IPS DF 6.9 (cell line): ENCODE data around the gene MPV17L.
"Not testable (repeated sequence)": the region's sequence is repeated elsewhere in the genome, so short reads cannot be mapped to it uniquely, and the experiment has no call there.

Source experiments
- DNase-seq: peaks from one replicate; pipeline ENCODE4 v3.0.0-alpha.2; 2013; ENCODE audit warnings: low read depth, low spot score
- H3K27ac ChIP-seq: one replicate; pipeline ENCODE4 v1.5.1; 2013; ENCODE audit warnings: low read length, control low read depth
- H3K27me3 ChIP-seq: 2 replicates; pipeline ENCODE4 v1.6.1; 2013; ENCODE audit warnings: mild to moderate bottlenecking, low read length; ENCODE audit not compliant: control insufficient read depth, insufficient read depth
- H3K36me3 ChIP-seq: 2 replicates; pipeline ENCODE4 v1.6.1; 2013; ENCODE audit warnings: low read length; ENCODE audit not compliant: control insufficient read depth, insufficient read depth
- H3K4me1 ChIP-seq: 2 replicates; pipeline ENCODE4 v1.6.1; 2013; ENCODE audit warnings: low read length; ENCODE audit not compliant: control insufficient read depth, insufficient read depth
- H3K4me3 ChIP-seq: 2 replicates; pipeline ENCODE4 v1.5.1; 2013; ENCODE audit warnings: mild to moderate bottlenecking, low read length
- H3K9me3 ChIP-seq: 2 replicates; pipeline ENCODE4 v1.6.1; 2013; ENCODE audit warnings: low read length, inconsistent platforms; ENCODE audit not compliant: control insufficient read depth, insufficient read depth
- WGBS: extraction: QIAGEN DNeasy Blood & Tissue Kit; methylation state at CpG from one replicate; pipeline ENCODE4 v1.1.7; 2013; ENCODE audit warnings: mixed read lengths, missing lambda C conversion rate; ENCODE audit not compliant: insufficient read length, insufficient coverage; 5-methylcytosine and 5-hydroxymethylcytosine counted together

Gene MPV17L

DNA sequence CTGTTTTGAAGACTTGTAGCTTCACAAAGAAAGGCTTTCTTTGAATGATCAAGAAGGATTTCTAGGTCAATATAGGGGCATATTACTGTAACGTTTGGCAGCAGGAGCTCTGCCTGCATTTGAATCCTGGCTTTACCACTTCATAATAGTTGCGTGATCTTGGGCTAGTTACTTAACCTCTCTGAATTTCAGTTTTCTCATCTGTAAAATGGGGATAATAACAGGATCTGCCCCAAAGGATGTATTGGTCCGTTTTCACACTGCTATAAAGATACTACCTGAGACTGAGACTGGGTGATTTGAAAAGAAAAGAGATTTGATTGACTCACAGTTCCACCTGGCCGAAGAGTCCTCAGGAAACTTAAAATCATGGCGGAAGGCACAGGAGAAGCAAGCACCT, 51.3 kb downstream of the MPV17L start:
- no peaks in the 10 kb centered on the region for H3K36me3 ChIP-seq
- H3K4me3 ChIP-seq: no peak overlapping the region
- WGBS: no CpG with 5 or more reads among the region's 5 CpGs
- no peaks in the 10 kb centered on the region for H3K27me3 ChIP-seq
- no peak overlapping the region for H3K27ac ChIP-seq
- no peak for DNase-seq
- H3K4me1 ChIP-seq: no peaks in the 10 kb centered on the region
- H3K9me3 ChIP-seq: no peaks in the 10 kb centered on the region

DNA sequence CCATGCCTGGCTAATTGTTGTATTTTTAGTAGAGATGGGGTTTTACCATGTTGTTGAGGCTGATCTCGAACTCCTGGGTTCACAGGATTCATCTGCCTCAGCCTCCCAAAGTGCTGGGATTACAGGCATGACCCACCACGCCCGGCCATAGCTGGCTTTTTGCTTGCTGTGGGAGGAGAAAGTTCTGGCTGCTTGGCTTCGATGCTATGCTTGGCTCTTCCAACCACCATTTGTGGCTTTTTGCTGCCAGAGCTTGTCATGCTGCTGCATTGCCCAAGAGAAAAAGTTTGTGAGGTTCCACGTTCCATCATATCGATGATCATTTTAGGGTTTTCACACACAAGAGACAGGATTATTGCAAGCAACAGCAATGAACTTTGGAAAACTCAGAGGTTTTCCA, 55.1 kb downstream of the MPV17L start:
- no CpG with 5 or more reads among the region's 6 CpGs for WGBS

DNA sequence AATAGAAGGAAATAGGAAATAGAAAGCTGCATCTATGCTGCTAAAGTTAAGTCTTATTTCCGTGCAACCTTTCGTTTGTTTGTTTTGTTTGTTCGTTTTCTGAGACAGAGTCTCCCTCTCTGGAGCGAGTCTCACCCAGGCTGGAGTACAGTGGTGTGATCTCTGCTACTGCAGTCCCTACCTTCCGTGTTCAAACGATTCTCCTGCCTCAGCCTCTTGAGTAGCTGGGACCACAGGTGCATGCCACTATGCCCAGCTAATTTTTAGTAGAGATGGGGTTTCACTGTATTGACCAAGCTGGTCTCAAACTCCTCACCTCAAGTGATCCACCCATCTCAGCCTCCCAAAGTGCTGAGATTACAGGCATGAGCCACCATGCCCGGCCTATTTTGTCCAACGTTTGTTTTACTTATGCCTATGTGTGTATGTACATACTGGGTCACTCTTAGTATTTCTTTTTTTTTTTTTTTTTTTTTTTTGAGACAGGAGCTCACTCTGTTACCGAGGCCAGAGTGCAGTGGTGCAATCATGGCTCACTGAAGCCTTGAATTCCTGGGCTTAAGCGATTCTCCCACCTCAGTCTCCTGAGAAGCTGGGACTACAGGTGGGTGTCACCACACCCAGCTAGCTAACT, 55.7 kb downstream of the MPV17L start:
- no peak overlapping the region for H3K4me3 ChIP-seq
- H3K36me3 ChIP-seq: no peaks in the 10 kb centered on the region
- no peaks in the 10 kb centered on the region for H3K27me3 ChIP-seq
- no CpG with 5 or more reads among the region's 10 CpGs for WGBS
- DNase-seq: no peak
- H3K9me3 ChIP-seq: no peaks in the 10 kb centered on the region
- H3K27ac ChIP-seq: no peak overlapping the region
- H3K4me1 ChIP-seq: no peaks in the 10 kb centered on the region

More for the DNA sequence above, 55.1 kb downstream of the MPV17L start:
- H3K36me3 ChIP-seq: no peaks in the 10 kb centered on the region
- H3K27ac ChIP-seq: no peak overlapping the region
- H3K4me3 ChIP-seq: no peak overlapping the region
- no peaks in the 10 kb centered on the region for H3K27me3 ChIP-seq
- no peak for DNase-seq
- no peaks in the 10 kb centered on the region for H3K4me1 ChIP-seq
- no peaks in the 10 kb centered on the region for H3K9me3 ChIP-seq

DNA sequence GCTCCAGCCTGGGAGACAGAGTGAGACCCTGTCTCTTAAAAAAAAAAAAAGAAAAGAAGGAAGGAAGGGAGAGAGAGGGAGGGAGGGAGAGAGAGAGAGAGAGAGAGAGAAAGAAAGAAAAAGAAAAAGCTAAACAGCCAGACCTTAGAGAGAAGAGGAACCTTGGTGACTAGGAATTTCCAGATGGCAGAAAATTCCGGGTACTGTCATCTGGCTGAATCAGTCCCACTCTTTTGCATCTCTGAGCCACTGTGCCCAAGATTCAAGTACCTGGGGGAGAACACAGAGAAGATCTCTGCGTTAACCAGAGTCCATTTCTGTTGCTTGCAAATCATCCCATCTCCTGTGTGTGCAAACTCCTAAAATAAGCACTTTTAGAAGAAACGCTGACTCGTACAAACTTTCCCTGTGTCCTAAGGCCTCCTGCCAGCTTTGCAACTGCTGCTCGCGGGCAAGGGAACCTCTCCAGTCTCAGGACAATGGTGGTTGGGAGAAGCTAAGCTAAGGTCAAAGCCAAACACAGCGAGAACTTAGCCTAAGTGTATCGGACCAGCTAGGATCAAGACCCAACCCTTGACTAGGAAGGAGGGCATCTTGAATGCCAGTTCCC, 56.8 kb downstream of the MPV17L start:
- Histone ChIP-seq H3K4me1 (no peaks in the 10 kb centered on the region), H3K27ac (no peak overlapping the region), H3K9me3 (no peaks in the 10 kb centered on the region), H3K36me3 (no peaks in the 10 kb centered on the region), H3K27me3 (no peaks in the 10 kb centered on the region), H3K4me3 (no peak overlapping the region)
- WGBS: no CpG with 5 or more reads among the region's 8 CpGs
- DNase-seq: no peak

DNA sequence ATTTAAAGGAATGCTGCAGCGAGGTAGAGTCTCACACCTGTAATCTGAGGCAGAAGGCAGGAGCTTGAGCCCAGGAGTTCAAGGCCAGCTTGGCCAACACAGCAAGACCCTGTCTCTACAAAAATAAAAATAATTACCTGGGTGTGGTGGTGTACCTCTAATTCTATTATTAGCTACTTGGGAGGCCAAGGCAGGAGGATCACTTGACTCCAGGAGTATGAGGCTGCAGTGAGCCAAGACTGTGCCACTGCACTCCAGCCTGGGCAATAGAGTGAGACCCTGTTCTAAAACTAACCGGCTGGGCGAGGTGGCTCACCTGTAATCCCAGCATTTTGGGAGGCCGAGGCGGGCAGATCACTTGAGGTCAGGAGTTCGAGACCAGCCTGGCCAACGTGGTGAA, 57.7 kb downstream of the MPV17L start:
- not testable (repeated sequence) for H3K27me3 ChIP-seq, H3K27ac ChIP-seq, DNase-seq, H3K9me3 ChIP-seq, H3K36me3 ChIP-seq, H3K4me3 ChIP-seq, H3K4me1 ChIP-seq
- no CpG with 5 or more reads among the region's 7 CpGs for WGBS

DNA sequence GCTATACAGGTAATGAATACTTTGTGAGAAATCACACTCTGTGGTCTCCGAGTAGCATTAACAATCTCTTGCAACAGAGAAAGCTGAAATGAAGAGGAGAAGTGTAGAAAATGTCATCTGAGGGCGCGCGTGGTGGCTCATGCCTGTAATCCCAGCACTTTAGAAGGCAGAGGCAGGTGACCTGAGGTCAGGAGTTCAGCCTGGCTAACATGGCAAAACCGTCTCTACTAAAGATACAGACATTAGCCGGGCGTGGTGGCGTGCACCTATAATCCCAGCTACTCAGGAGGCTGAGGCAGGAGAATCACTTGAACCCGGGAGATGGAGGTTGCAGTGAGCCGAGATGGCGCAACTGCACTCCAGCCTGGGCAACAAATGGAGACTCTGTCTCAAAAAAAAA, 59.4 kb downstream of the MPV17L start:
- WGBS: no CpG with 5 or more reads among the region's 11 CpGs
- H3K4me1 ChIP-seq, H3K4me3 ChIP-seq, H3K36me3 ChIP-seq, H3K9me3 ChIP-seq, H3K27me3 ChIP-seq, H3K27ac ChIP-seq, DNase-seq: not testable (repeated sequence)

DNA sequence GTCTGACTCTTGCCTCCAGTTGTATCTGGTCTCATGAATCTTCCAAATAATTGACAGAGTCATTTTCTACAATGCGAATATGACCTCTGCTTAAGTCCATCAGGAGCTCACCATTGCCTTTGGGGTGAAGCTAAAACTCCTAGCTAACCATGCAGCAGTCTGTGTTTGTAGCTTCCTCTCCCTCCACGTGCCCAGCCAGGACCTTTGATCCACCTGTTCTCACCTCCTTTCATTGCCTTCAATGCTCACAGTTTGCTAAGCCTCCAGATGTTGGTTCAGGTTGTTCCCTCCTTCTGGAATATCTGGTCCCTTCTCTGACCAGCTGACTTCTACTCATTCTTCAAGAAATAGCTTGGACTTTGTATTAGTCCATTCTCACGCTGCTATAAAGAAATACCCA, 61.8 kb downstream of the MPV17L start:
- Histone ChIP-seq H3K4me1 (no peaks in the 10 kb centered on the region), H3K9me3 (no peaks in the 10 kb centered on the region), H3K27ac (no peak overlapping the region), H3K36me3 (no peaks in the 10 kb centered on the region), H3K4me3 (no peak overlapping the region), H3K27me3 (peaks cover 1% of the 10 kb centered on the region; the same call in 1 of the 2 replicates)
- DNase-seq: no peak
- no CpG with 5 or more reads among the region's 3 CpGs for WGBS

DNA sequence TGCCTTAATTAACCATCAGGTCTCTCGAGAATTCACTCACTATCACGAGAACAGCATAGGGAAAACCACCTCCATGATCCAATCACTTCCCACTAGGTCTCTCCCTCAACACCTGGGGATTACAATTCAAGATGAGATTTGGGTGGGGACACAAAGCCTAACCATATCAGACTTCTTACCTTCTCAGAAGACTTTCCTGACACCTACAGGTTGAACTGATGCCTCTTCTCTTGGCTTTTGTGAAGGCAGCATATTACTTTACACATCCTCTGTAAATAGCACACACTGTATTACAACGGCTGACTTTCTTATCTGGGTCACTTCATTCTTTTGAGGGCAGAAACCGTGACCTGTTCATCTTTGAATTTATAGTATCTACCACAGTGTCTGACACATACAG, 62.4 kb downstream of the MPV17L start:
- no peak overlapping the region for H3K4me3 ChIP-seq
- H3K9me3 ChIP-seq: no peaks in the 10 kb centered on the region
- no peaks in the 10 kb centered on the region for H3K4me1 ChIP-seq
- no CpG with 5 or more reads among the region's 4 CpGs for WGBS
- no peak overlapping the region for H3K27ac ChIP-seq
- no peaks in the 10 kb centered on the region for H3K36me3 ChIP-seq
- H3K27me3 ChIP-seq: peaks cover 1% of the 10 kb centered on the region; the same call in 1 of the 2 replicates
- DNase-seq: no peak

DNA sequence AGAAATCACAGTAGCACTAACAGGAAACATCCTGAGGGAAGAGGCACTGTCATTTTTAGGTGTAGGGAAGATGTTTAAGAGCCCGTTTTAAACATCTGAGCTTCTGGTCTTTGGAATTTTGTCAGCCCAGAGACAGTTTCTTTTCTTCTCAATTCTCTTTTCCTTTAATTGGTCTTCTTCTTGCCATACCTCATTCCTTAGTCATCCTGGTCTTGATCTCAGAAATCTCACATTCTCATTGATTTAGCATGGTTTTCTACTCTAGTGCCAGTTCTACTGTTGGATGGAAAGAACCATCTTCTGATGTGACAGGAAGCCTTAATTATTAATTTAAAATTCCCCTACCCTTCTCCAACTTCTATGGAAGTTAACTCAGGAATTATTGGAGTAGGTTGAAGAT, 64.2 kb downstream of the MPV17L start:
- H3K27ac ChIP-seq: no peak overlapping the region
- no peaks in the 10 kb centered on the region for H3K36me3 ChIP-seq
- peaks cover 1% of the 10 kb centered on the region; the same call in 1 of the 2 replicates for H3K27me3 ChIP-seq
- H3K4me1 ChIP-seq: no peaks in the 10 kb centered on the region
- no CpG with 5 or more reads among the region's 1 CpG for WGBS
- no peak for DNase-seq
- no peak overlapping the region for H3K4me3 ChIP-seq
- no peaks in the 10 kb centered on the region for H3K9me3 ChIP-seq

DNA sequence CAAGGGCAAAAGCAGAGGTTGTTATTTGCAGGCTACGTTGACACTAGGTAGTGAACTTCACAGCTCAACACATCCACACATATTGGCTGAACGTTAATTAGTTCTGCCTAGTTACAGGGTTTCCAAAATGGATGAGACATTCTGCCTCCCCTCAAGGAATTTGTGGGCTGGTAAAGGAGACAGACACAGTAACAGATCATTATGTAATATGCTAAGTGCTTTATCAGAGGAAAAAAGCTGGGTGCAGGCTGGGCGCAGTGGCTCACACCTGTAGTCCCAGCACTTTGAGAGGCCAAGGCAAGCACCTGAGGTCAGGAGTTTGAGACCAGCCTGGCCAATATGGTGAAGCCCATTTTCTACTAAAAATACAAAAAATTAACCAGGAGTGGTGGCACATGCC, 65.0 kb downstream of the MPV17L start:
- no peak for DNase-seq
- H3K27me3 ChIP-seq: peaks cover 1% of the 10 kb centered on the region; the same call in 1 of the 2 replicates
- H3K36me3 ChIP-seq: no peaks in the 10 kb centered on the region
- H3K27ac ChIP-seq: no peak overlapping the region
- no peak overlapping the region for H3K4me3 ChIP-seq
- no CpG with 5 or more reads among the region's 3 CpGs for WGBS
- no peaks in the 10 kb centered on the region for H3K4me1 ChIP-seq
- H3K9me3 ChIP-seq: no peaks in the 10 kb centered on the region

DNA sequence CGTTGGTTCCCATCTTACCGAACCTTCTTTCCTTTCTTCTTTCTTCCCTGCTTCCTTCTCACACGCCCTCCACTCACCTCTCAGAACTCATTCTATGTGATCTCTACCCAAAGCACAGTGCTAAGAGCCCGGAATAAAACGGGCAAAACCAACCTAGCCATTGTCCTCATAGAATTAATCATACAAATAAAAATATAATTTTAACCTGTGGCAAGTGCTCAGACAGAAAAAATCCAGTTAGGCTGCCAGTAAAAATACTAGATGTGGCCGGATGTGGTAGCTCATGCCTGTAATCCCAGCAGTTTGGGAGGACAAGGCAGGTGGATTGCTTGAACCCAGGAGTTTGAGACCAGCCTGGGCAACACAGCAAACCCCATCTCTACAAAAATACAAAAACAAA, 65.8 kb downstream of the MPV17L start:
- 100% methylated on average over 2 of the region's 6 CpGs for WGBS
- Histone ChIP-seq H3K27ac (no peak overlapping the region), H3K9me3 (no peaks in the 10 kb centered on the region), H3K27me3 (peaks cover 1% of the 10 kb centered on the region; the same call in 1 of the 2 replicates), H3K4me1 (no peaks in the 10 kb centered on the region), H3K36me3 (no peaks in the 10 kb centered on the region), H3K4me3 (no peak overlapping the region)
- DNase-seq: no peak
